Stimulated activated naive CD4-positive, alpha-beta T cell treated with Interleukin-2 at 50 U/mL for 16 hours (primary cell): ENCODE results near the gene SEMA4D.
A peak's percentile ranks its signal among the peaks of the same experiment; 100 is the strongest.

ENCODE experiments used
- DNase-seq: peaks from one replicate; lab custom pipeline; 2025; lab: John Stamatoyannopoulos, UW

The SEMA4D gene

GRCh38 chr9:89351584-89352300, 146.2 kb downstream of the SEMA4D start:
- no peak for DNase-seq

DNA sequence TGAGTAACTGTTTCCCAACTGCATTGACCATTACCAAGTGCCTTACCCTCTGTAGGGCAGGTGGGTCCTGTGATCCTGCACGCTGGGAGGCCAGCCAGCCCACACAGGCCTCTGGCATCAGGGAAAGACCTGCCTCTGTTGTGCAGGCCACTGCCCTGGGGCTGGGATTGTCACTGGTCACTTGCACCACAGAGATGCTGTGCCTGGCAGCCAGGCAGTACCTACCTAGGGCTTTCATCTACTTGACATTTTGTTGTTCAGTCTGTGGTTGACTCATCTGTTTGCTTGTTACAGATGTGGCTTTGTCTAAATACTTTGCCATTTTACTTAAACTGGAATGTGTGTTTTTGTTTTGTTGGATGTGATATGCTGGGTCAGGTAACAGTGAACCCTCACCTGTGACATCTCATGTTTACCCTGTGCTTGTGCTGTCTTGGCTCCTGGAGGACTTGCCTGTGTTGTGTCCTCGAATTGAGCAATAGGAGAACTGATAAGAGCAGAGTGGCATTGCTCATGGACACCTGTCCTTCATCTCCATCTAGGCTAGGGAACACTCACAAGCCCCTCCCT, 146.8 kb downstream of the SEMA4D start:
- no peak for DNase-seq

DNA sequence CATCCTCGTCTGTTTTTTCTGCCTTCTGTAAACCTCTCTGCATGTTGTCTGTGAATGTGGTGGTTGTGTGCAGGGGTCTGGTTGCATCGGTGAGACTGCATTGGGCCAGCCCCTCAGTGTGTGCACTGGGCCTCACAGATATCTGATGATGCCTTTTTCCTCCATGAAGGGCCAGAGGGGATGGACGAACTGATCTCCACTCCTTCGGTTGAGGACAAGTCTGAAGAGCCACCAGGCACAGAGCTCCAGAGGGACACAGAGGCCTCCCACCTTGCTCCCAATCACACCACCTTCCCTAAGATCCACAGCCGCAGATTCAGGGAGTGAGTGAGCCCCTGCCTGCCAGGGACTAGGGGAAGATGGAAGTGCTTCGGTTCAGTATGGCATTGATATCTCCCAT, 148.3 kb downstream of the SEMA4D start:
- DNase-seq: no peak

DNA sequence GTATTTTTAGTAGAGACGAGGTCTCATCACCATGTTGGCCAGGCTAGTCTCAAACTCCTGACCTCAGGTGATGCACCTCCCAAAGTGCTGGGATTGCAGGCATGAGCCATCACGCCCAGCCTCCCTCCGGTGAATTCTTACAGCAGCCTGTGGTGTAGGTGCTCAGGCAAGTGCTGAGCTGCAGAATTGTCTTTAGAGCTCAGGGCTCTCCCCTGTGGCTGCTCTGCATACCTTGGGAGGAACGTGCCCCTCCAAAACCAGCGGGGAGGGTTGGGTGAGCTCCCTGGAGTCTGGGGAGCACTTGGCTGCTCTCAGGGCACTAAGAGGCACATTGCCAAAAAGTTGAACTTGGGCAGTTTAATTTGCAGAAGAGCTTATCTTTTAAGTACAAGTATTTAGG, 150.3 kb downstream of the SEMA4D start:
- no peak for DNase-seq

DNA sequence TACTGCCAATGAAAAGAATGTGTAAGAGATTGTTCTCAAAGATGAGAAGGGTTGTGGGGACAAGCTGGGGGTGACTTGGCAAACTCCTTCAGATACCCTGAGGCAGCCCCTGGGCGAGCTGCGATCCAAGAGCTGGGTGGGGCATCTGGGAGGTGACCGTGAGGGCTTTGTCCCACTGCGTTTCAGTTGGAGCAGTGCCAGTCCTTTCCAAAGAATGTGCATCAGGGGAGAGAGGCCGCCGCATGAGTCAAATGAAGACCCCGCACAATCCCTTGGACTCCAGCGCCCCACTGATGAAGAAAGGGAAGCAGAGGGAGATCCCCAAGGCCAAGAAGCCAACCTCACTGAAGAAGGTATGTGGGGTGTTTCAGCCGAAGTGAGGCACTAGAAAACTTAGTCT, 151.2 kb downstream of the SEMA4D start:
- DNase-seq: no peak

DNA sequence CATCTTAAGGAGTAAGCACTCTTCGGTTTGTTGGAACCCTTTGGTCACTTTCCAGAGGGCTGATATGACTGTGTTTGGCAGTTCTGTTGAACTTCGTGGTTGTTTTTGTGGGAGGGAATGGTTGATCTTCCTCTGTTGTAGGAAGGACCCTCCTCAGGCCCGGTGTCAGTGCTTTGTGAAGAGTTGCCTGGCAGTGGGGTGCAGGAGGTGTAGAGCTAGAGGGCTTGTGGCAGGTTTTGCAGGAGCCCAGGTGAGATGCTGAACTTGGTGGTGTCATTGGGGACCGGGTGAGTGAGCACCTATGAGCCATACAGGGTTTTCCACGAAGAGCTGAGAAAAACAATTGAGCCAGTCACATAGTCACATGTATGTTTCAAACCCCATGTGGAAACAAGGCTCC, 152.4 kb downstream of the SEMA4D start:
- DNase-seq: no peak

- peak; percentile 26 for DNase-seq
Observed at GRCh38 chr9:89343812-89344211, 154.1 kb downstream of the SEMA4D start.

DNA sequence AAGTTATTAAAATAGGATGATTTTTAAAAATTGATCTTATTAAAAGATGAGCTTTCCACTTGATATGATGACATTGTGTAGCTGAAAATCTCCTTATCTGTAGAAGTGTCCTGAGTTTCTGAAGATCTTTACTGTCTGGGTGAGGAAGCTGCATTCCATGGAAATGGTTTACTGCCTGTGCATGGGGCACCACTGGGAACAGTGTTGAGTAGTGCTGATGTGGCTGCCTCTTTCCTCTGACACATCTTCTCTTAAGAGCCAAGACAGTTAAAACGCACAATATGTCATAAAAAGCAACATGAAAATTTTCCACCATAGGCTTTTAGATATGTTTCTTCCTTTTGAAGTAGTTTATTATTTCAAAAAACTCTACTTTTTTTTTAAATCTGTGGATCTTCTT, 155.0 kb downstream of the SEMA4D start:
- no peak for DNase-seq

DNA sequence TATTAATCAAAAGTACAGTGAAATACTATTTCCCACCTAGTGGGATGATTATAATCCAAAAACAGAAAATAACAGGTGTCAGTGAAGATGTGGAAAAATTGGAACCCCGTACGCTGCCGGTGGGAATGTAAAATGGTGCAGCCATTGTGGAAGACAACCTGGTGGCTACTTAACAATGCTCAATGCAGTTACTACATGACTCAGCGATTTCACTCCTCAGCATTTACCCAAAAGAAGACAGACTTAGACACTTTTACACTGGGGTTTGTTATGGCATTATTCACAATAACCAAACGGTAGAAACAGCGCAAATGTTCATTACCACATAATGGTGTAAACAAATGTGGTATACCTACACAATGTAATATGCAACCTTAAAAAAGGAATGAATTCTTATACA, 155.7 kb downstream of the SEMA4D start:
- no peak for DNase-seq

- no peak for DNase-seq
Observed at GRCh38 chr9:89340332-89340731, 157.6 kb downstream of the SEMA4D start.

GRCh38 chr9:89339807-89340206, 158.1 kb downstream of the SEMA4D start:
- DNase-seq: no peak

DNA sequence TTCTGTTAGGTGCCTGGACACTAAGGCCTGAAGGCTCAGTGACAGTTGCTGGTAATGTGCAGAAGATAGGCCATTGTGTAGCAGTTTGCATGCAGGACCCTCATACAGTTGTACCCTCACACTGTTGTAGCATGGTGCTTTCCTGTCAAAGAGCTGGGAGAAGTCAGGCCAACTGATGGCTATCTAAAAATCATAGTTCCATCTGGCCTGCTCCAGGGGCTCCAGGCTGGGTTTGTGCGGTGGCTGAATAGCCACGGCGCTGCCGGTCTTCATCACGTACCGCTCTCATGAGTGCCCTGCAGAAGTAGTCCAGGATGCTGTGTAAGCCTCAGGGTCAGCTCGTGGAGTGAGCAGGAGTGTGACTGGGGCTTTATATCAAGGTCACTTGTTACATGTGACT, 167.4 kb downstream of the SEMA4D start:
- no peak for DNase-seq

GRCh38 chr9:89329917-89330316, 168.0 kb downstream of the SEMA4D start:
- no peak for DNase-seq

DNA sequence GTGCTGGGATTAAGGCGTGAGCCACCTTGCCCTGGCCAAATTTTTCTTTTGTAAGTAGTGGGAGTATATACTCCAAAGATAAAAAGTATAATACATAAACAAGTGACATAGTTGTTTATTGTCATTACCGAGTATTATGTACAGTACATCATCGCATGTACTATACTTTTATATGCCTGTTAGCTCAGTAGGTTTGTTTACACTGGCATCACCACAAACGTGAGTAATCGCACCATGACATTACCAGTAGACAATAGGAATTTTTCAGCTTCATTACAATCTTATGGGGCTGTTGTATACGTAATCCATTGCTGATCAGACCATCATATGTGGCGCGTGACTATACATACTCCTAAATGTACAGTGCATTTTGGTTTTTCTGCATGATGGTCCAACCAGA, 169.8 kb downstream of the SEMA4D start:
- no peak for DNase-seq

DNA sequence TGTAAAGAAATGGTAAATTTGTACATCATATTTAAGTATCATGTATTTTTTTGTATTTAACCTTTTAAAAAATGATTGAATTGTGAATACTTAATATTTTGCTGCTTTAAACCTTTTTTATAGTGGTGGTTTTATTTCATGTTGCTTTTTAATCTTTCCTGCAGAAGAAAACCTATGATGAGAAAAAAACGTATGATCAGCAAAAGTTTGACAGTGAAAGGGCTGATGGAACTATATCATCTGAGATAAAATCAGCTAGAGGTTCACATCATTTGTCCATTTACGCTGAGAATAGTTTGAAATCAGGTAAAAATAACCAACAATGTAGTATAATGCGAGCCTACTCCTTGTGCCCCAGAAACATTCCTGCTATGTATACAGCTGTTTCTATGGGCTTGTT, 172.2 kb downstream of the SEMA4D start:
- DNase-seq: no peak

- DNase-seq: no peak
Observed at GRCh38 chr9:89323390-89323789, 174.5 kb downstream of the SEMA4D start.

GRCh38 chr9:89319015-89319905, 178.7 kb downstream of the SEMA4D start:
- no peak for DNase-seq

DNA sequence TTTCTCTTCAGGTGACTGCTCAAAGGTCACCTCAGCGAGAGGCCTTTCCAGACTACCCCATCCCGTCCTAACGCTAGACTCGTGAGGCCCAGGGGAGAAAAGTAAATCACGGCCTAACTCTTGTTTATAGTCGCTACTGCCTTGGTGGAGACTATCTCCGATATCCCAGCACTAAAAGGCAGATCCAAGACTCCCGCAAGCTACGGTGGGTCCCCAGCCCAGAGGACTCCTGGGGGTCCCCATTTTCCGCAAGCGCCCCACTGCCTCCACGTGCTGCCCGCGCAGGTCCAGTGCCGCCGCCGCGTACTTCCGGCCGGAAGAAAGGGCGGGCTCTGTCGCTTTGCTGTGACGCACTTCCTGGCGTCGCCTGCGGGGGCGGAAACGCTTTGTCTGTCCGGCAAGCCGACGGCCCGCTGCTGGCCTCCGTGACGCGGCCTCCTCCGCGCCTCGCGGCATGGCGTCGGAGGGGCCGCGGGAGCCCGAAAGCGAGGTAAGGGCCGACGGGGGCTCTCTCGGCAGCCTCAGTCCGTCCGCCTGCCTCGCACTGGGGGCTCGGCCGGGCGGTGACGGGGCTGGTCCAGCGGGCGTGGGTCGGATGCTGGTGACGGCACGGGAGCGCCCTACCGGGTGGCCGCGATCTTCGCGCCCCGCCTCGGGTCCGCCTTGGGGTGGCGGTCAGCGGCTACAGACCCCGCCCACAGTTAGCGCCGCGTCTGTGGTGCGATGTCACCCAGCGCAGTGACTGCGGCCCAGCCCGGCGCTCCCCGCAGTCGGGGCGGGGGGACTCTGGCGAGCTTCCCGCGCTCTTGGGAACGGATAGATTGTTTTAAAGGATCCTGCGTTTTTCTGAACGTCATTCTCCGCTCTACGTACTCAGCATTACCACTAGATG, 179.5 kb downstream of the SEMA4D start, which contains the start of gene SECISBP2:
Gene SECISBP2, plus strand, starts transcription at position 378 of the 892 bp plus-strand sequence. Its CDS starts 77 bp downstream, at position 455.
- DNase-seq: peak; percentile 93

DNA sequence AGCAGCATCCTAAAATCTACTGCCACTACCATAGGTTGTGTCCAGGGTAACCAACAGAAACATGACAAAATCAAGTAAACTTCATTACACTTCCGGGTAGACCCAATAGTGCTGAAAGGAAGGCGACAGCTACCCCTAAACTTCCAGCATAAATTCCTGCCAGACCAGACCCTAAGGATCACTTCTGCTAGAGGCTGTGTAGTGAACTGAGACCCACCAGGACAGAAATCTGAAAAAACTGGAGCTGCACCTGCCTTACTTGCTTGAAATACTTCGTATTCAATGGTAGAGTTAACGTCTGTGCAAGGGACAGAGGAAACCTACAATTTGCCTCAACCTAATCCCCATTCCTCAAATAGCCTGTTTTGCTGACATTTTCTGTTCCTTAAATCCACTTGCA, 180.6 kb downstream of the SEMA4D start:
- no peak for DNase-seq

DNA sequence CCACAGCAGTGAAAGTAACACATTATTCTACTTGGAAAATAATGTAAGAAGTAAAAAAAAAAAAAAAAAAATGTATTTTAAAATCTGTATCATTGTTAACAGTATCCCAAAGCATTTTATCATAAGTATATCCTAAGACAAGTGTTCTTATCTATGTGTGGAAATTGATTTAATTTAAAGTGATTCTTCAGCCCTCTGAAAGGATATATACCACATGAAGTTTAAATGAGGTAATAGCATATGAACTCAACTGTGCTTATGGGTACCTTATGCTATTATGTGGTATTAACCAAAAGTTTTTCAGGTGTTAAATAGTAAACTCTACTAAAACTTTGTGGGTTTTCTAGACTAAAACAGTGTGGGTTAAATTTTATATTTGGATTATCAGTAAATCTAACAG, 182.4 kb downstream of the SEMA4D start:
- no peak for DNase-seq

- no peak for DNase-seq
Observed at GRCh38 chr9:89314955-89315354, 183.0 kb downstream of the SEMA4D start.

DNA sequence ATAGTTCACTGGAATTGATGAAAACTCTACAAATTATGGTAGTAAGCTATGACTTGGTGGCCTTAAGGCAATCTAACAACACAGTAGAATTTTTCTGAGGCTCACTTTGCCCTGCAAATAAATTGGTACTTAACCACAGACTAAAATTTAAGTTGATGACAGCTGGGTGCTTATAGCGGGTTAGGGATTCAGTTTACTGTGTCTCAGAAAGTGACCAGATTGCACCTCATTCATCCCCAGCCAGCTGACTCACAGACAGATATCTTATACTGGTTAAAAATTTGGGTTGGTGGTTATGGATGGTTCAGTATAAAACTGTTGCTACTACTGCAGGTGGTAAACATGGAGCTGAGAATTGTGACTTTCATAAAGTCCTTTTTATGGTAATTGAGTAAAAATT, 184.1 kb downstream of the SEMA4D start:
- no peak for DNase-seq
